IgD-negative memory B cell (primary cell): ENCODE results near the gene SCARB1. TPM values are rescaled to one million over a fixed set of nuclear protein-coding genes. Genes with fewer than 3 reads are reported as not detected.
A peak's percentile ranks its signal among the peaks of the same experiment; 100 is the strongest.

Source experiments
- H3K27ac Mint-ChIP-seq, 3 donors: one replicate each; pipeline ENCODE4 v1.8.0; 2020 to 2022; ENCODE audit warnings: mild to moderate bottlenecking in 3 of 3, mixed read lengths in 3 of 3, moderate library complexity in 1 of 3
- H3K27me3 Mint-ChIP-seq: one replicate; pipeline ENCODE4 v1.8.0; 2021; ENCODE audit warnings: mixed read lengths
- H3K36me3 Mint-ChIP-seq: one replicate; pipeline ENCODE4 v1.8.0; 2020; ENCODE audit warnings: mild to moderate bottlenecking, mixed read lengths
- H3K4me1 Mint-ChIP-seq, 3 donors: one replicate each; pipeline ENCODE4 v1.8.0; 2020 to 2022; ENCODE audit warnings: mixed read lengths in 3 of 3, mild to moderate bottlenecking in 1 of 3
- H3K4me3 Mint-ChIP-seq, 4 donors: one replicate each; pipeline ENCODE4 v1.8.0; 2020 to 2022; ENCODE audit warnings: mild to moderate bottlenecking in 4 of 4, mixed read lengths in 4 of 4, moderate library complexity in 3 of 4
- H3K9me3 Mint-ChIP-seq, 3 donors: one replicate each; pipeline ENCODE4 v1.8.0; 2020 to 2021; ENCODE audit warnings: mixed read lengths in 3 of 3, mild to moderate bottlenecking in 1 of 3
- polyA plus RNA-seq: library from polyadenylated mRNA; unstranded; fragments of 300-500 nt; fragmentation: Illumina TruSeq; gene quantifications from one replicate; pipeline ENCODE4 v1.2.3, GENCODE V29; 2021

Gene SCARB1
- polyA plus RNA-seq, 1 donor from 2014 or later, result 23.9 TPM

DNA sequence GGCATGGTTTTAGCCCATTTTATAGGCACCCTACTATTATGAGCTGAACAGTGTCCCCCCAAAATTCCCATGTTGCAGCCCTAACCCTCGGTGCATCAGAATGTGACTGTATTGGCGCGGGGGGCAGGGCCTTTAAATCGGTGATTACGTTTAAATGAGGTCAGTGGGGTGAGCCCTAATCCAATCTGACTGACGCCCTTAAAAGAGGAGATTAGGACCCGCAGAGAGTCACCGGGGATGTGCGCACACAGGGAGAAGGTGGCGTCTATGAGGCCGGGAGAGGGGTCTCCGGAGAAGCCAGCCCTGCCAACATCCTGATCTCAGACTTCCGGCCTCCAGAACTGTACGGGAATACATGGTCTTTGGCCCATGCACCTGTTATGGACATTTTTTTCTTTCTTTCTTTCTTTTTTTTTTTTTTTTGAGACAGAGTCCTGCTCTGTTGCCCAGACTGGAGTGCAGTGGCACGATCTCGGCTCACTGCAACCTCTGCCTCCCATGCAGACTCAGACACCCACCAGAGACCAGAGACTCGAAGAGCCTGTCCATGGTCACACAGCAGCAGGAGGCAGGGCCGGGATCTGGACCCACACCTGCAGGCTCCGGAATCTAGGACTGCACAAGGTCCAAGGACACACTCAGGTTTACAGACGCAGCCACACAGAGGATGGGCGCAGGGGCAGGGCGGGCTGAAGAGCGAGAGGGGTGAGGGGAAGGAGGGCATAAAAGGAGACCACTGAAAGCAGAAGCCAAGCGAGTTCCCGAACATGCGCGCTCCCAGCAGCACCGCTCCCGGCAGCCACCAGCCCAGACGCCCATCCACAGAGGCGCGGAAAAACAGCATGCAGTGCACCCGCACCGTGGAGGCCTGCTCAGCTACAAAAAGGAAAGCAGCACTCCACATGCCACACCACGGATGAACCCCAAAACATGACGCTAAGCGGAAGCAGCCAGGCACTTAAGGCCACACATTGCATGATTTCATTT is 19.0 kb downstream of the SCARB1 start:
- Mint-ChIP-seq H3K27me3 (no peaks in the 10 kb centered on the region), H3K4me1 (peaks cover 0 to 6% (median 4%) of the 10 kb centered on the region in 3 donors), H3K9me3 (no peaks in the 10 kb centered on the region), H3K4me3 (no peak overlapping the region), H3K27ac (no peak overlapping the region), H3K36me3 (peaks cover 5% of the 10 kb centered on the region)

DNA sequence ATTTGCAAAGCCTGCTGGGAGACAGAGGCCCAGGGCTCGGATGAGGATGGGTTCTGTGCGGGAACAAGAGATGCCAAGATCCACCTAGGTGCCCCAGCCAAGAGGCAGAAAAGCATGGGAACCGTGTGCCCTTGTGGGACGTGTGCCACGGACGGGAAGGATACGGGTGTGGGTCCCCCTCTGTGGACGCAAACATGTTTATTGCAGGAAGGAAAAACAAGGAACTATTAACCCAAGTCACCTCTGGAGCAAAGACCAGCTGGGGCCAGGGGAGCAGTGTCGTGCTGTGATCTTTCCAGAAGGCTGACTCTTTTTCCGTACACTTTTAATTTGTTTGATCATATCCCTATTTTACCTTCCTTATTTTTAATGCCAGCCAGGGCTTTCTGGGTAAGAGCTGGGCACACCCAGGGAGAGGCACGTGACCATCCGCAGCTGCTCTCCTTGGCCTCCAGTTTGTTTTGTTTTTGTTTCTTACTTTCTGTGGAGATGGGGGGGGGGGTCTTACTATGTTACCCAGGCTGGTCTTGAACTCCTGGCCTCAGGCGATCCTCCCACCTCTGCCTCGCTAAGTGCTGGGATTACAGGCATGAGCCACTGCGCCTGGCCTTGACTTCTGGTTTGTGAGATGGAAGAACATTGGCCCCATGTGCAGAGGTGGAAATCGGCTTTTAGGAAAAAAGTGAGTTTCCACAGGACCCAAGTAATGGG is 20.7 kb downstream of the SCARB1 start:
- Mint-ChIP-seq H3K36me3 (peaks cover 6% of the 10 kb centered on the region), H3K27me3 (no peaks in the 10 kb centered on the region), H3K4me1 (peaks cover 0 to 6% (median 4%) of the 10 kb centered on the region in 3 donors), H3K9me3 (no peaks in the 10 kb centered on the region), H3K27ac (no peak overlapping the region), H3K4me3 (no peak overlapping the region)

DNA sequence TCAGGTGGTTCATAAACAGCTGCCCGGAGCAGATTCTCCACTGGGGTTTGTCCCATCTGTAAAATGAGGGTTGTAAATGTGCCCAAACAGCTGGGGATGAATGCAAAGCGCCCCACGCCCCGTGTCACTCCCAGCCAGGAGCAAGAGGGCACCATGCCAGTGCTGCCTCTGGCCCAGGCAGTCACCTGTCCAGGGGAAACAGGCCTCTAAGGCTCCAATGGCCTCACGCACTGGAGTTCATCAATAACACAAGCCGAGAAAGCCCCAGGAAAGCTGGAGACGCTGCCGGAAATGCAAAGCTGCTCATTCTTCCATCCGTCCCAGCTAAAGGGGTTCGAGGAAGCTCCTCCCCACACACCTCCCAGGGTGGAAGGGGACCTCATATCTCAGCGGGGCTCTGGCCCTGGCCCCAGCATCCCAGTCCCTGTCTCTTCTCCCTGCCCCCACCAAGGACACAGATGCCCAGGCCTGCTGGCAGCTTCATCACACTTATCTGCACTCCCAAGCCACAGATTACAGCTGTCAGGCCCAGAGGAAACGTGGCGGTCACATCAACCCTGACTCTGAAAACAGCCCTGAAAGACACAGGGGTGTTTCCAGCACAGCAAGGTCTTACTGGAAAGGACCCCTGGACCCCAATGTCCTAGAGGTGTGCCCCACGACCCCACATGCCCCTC is 21.5 kb downstream of the SCARB1 start:
- H3K27me3 Mint-ChIP-seq, result no peaks in the 10 kb centered on the region
- peak overlapping the region in 1 of 3 donors; percentile 33 for H3K27ac Mint-ChIP-seq
- no peak overlapping the region for H3K4me3 Mint-ChIP-seq
- H3K9me3 Mint-ChIP-seq, result no peaks in the 10 kb centered on the region
- peaks cover 6% of the 10 kb centered on the region for H3K36me3 Mint-ChIP-seq
- H3K4me1 Mint-ChIP-seq, result peaks cover under 1 to 6% (median 4%) of the 10 kb centered on the region in 3 donors

DNA sequence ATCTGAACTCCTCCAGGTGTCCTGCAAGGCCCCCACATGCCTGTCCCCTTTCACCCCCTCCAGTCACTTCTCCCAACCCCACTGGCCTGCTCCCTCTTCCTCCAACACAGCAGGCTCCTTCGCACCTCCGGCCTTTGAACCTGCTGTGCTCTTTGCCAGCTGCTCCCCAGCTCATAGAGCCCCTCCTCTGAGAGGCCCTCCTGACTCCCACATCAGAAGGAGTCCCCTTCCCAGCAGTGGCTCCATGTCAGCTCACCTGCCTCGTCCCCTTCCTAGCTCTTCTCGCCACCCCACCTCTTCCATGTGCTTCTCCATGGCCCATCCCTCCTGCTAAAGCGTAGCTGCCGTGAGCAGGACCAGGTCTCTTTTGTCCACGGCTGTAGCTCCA is 22.1 kb downstream of the SCARB1 start:
- peaks cover 2 to 6% (median 4%) of the 10 kb centered on the region in 3 donors for H3K4me1 Mint-ChIP-seq
- H3K4me3 Mint-ChIP-seq, result no peak overlapping the region
- no peaks in the 10 kb centered on the region for H3K9me3 Mint-ChIP-seq
- no peaks in the 10 kb centered on the region for H3K27me3 Mint-ChIP-seq
- peak overlapping the region in 1 of 3 donors; percentile 33 for H3K27ac Mint-ChIP-seq
- peaks cover 6% of the 10 kb centered on the region for H3K36me3 Mint-ChIP-seq

DNA sequence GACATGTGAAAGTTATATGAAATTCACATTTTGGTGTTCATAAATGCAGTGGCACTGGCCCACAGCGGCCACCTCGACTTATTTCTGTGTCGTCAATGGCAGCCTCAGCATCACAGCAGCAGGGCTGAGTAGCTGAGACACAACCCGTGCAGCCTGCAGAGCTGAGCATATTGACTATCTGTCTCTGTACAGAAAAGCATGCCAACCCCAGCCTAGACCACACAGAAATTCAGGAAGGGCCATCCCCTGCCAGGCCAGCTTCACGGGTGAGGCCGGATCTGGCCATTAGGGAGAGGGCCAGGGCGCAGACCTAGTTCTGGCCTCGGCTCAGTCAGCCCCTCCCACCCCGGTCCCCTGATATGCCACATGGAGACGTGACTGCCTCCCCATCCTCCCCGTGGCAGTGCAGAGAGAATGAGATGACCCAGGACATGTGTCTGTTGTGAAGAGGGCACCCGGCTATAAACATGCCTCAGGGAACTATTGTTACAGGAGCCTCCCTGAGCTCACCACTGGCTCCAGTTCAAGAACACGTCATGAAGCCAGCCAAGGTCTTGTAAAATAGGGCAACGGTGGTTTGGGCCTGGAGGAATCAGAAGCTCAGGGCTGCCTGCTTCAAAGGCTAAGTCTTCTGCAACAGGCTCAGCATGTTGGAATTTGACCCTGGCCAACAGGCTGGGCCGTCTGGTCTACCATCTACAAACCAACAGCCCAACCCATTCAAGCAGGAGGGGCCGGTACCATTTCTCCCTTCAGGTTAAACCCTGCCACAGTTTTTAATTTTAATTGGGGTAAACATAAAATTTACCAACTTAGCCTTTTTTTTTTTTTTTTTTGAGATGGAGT is 25.5 kb downstream of the SCARB1 start:
- Mint-ChIP-seq H3K27me3 (no peaks in the 10 kb centered on the region), H3K27ac (no peak overlapping the region), H3K4me3 (no peak overlapping the region), H3K9me3 (no peaks in the 10 kb centered on the region), H3K4me1 (peaks cover 4% of the 10 kb centered on the region in 3 donors), H3K36me3 (peaks cover 4% of the 10 kb centered on the region)

DNA sequence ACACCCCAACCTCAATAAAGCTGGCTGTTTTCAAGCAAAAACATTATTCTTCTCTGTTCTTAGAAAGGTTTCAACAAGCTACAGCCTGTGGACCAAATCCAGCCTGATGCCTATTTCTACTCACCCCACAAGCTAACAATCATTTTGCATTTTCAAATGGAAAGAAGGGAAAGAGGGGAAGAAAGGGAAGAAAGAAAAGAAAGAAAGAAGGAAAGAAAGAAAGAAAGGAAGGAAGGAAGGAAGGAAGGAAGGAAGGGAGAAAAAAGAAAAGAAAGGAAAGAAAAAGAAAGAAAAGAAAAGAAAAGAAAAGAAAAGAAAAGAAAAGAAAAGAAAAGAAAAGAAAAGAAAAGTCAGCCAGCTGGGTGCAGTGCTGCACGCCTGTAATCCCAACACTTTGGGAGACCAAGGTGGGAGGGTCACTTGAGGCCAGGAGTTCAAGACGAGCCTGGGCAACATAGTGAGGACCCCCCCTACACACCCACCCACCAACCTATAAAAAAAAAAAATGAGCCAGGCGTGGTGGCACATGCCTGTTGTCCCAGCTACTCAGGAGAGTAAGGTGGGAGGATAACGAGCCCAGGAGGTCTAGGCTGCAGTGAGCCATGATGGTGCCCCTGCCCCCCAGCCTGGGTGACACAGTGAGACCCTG is 26.3 kb downstream of the SCARB1 start:
- Mint-ChIP-seq H3K27me3 (no peaks in the 10 kb centered on the region), H3K27ac (no peak overlapping the region), H3K9me3 (no peaks in the 10 kb centered on the region), H3K36me3 (peaks cover 7% of the 10 kb centered on the region), H3K4me3 (no peak overlapping the region), H3K4me1 (peaks cover 0 to 4% (median 4%) of the 10 kb centered on the region in 3 donors)

DNA sequence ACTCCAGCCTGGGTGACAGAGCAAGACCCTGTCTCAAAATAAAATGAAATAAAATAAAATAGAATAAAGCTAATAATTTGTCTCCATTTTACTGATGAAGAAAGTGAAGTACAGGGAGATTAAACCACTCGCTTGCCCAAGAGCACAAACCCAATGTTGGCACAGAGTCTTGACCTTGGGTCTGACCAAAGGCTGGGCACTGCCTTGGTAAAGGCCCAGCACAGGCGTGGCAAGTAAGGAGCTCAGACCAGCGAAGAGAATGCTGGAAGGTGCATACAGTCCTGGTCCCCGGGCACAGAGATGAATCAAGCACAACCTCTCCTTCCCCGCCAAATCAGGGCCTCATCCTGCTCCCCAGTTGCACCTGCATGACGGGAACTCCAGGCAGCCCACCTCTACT is 26.9 kb downstream of the SCARB1 start:
- Mint-ChIP-seq H3K27ac (no peak overlapping the region), H3K4me3 (no peak overlapping the region), H3K36me3 (peaks cover 7% of the 10 kb centered on the region), H3K9me3 (no peaks in the 10 kb centered on the region), H3K4me1 (peaks cover 0 to 4% (median 4%) of the 10 kb centered on the region in 3 donors), H3K27me3 (no peaks in the 10 kb centered on the region)

DNA sequence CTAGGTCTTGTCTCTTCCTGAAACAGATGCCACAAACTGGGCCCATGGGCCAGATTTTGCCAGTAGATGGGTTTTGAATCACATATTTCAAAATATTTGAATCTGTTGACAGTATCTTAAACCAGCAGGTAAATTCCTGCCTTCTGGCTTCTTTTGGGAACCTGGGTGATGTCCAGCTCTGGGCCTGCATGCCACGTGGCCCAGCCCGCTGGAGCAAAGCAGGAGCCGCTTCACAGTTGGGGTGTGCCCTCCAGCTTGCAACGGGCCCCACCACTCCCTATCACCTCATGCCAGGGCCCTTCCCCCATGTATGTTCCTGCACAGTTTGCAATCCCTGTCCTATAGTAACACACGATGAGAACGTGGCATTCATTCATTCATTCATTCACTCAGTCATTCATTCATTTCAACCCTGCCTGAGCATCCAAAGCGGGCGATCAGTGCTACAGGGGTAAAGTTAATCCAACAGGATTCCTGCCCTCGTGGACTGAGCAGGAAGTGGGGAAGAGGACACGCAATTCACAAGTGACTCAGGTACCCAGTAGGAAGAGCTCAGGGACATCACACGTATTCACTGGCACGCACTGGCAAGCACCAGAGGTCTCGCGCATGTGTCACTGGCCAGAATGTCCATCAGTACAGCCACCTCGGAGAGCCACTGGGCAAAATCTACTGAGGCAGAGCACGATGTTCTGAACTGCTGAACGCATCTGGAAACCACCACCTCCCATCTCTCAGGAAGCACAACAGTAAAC is 27.8 kb downstream of the SCARB1 start:
- Mint-ChIP-seq H3K27me3 (no peaks in the 10 kb centered on the region), H3K4me1 (peaks cover 0 to 4% (median 4%) of the 10 kb centered on the region in 3 donors), H3K36me3 (peaks cover 7% of the 10 kb centered on the region), H3K27ac (no peak overlapping the region), H3K9me3 (no peaks in the 10 kb centered on the region), H3K4me3 (no peak overlapping the region)

DNA sequence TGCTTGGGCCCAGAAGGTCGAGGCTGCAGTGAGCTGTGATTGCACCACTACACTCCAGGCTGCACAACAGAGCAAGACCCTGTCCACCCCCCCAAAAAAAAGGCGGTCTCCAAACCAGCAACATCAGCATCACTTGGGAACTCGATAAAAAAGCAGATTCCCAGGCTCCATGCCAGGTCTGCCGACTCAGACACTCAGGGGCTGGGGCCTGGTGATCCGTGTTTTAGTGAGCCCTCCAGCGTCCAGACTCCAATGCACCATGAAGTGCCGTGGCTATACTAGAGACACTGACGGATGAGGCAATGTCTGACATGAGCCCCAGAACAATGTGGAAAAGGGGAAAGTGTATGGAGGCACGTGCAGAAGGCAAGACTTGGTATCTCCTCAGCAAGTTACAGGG is 28.8 kb downstream of the SCARB1 start:
- Mint-ChIP-seq H3K27me3 (no peaks in the 10 kb centered on the region), H3K4me1 (peaks cover 0 to 4% (median 1%) of the 10 kb centered on the region in 3 donors), H3K4me3 (no peak overlapping the region)

DNA sequence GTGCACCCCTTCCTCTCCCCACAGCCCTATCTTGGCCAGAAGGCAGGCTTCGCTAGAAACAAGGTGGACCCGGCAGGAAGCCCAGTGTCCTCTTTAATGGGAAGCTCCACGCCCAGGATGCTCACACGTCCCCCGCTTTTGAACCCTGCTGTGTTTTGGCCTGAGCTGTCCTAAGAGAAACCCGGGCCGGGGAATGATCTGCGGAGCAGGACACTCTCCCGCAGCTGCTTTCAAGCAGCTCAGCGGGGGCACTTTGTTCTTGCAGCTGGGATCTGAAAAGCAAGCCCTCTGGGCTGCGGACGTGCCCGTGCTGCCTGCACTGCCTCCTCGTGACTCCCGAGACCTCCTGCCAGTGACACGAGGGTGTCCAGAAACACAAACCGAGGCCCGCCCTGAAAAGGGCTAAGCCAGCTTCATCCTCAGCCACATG is 30.0 kb downstream of the SCARB1 start:
- H3K9me3 Mint-ChIP-seq, result peaks cover 0 to 7% (median 0%) of the 10 kb centered on the region in 3 donors
- H3K4me1 Mint-ChIP-seq, result peaks cover 0 to 4% (median 1%) of the 10 kb centered on the region in 3 donors
- H3K27ac Mint-ChIP-seq, result no peak overlapping the region
- no peak overlapping the region for H3K4me3 Mint-ChIP-seq
- peaks cover 4% of the 10 kb centered on the region for H3K36me3 Mint-ChIP-seq
- H3K27me3 Mint-ChIP-seq, result no peaks in the 10 kb centered on the region

More for the DNA sequence above, 28.8 kb downstream of the SCARB1 start:
- peaks cover 8% of the 10 kb centered on the region for H3K36me3 Mint-ChIP-seq
- peaks cover 0 to 4% (median 0%) of the 10 kb centered on the region in 3 donors for H3K9me3 Mint-ChIP-seq
- H3K27ac Mint-ChIP-seq, result no peak overlapping the region

DNA sequence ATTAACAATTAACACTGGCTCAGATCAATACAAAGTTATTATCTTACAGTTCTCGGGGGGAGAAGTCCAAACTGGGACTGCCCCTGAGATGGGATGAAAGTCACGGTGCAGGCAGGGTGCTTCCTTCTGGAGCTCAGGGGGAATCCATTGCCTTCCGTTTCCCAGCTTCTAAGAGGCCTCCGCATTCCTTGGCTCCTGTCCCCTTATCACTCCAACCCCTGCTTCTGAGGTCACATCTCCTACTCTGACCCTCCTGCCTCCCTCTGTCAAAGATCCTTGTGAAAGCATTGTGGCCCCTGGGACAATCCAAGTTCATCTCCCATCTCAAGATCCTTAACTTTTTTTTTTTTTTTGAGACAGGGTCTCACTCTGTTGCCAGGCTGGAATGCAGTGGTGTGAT is 30.8 kb downstream of the SCARB1 start:
- Mint-ChIP-seq H3K27ac (no peak overlapping the region), H3K9me3 (peaks cover 0 to 7% (median 0%) of the 10 kb centered on the region in 3 donors), H3K36me3 (peaks cover 4% of the 10 kb centered on the region), H3K4me1 (peaks cover 0 to 4% (median 4%) of the 10 kb centered on the region in 3 donors), H3K27me3 (no peaks in the 10 kb centered on the region), H3K4me3 (no peak overlapping the region)

DNA sequence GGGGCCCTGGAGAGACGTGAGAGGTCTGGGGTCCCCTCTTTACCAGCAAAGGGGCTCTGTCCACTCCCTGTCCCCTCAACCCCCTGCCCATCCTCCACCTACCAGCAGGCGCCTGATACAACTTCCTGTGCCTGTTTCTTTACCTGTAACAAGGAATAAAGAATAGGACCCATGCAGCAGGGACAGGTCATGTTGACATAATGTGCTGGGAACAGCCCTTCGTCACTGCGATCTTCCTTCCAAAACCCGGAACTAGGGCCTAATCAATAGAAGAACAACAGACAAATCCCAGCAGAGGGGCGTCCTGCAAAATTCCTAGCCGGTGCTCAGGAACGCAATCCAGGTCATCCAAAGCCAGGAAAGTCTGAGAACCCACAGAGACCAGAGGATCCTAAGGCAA is 32.1 kb downstream of the SCARB1 start:
- Mint-ChIP-seq H3K4me3 (no peak overlapping the region), H3K36me3 (peaks cover 4% of the 10 kb centered on the region), H3K9me3 (peaks cover 0 to 7% (median 0%) of the 10 kb centered on the region in 3 donors), H3K27ac (peak overlapping the region in 1 of 3 donors; percentile 57), H3K27me3 (no peaks in the 10 kb centered on the region), H3K4me1 (peaks cover 0 to 7% (median 0%) of the 10 kb centered on the region in 3 donors)

DNA sequence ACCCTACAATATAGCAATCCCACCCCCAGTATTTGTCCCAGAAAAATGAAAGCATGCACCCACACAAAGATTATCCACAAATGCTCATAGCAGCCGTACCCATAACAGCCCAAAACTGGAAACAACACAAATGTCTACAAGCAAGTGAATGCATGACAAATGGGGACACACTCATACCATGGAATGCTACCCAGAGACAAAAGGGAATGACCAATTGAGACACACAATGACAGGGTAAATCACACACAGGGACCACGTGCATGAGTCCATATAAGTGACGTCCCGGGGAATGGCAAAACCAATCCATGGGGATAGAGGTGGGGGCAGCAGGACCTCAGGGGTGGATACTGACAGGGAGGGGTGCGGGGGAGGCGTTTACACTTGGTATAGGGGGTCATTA is 33.4 kb downstream of the SCARB1 start:
- Mint-ChIP-seq H3K4me1 (peaks cover 0 to 7% (median 0%) of the 10 kb centered on the region in 3 donors), H3K36me3 (peaks cover 4% of the 10 kb centered on the region), H3K27ac (no peak overlapping the region), H3K9me3 (peaks cover 0 to 7% (median 0%) of the 10 kb centered on the region in 3 donors), H3K4me3 (no peak overlapping the region), H3K27me3 (no peaks in the 10 kb centered on the region)
